ENCODE data around the gene ZNF416.

The ZNF416 gene

GRCh38 chr19:57578487-57579205 is at the start of gene ZNF416:
ZNF416 (minus strand) TSS chr19:57578911; CDS start chr19:57578704, 207 bp downstream.
- peak; percentile 99 for DNase-seq (ENCODE audit: low read depth)
- peak within 1 kb of the TSS; percentile 77 for H3K4me3 ChIP-seq (ENCODE audit: control insufficient read depth, low read depth, low read length)
- peak; percentile 3 for TF ChIP-seq CTCF (conservative IDR thresholded peaks at IDR 0.05; ENCODE audit: control insufficient read depth, insufficient read depth, low read depth, low read length)

GRCh38 chr19:57623091-57623490 is 44.4 kb upstream of the ZNF416 start:
- no peak overlapping the region for H3K4me3 ChIP-seq (ENCODE audit: control insufficient read depth, low read depth, low read length)
- TF ChIP-seq CTCF (conservative IDR thresholded peaks at IDR 0.05; ENCODE audit: control insufficient read depth, insufficient read depth, low read depth, low read length): no peak
- DNase-seq (ENCODE audit: low read depth): no peak

GRCh38 chr19:57620673-57621348 is 42.1 kb upstream of the ZNF416 start:
- no peak overlapping the region for H3K4me3 ChIP-seq (ENCODE audit: control insufficient read depth, low read depth, low read length)
- peak; percentile 34 for DNase-seq (ENCODE audit: low read depth)
- TF ChIP-seq CTCF (conservative IDR thresholded peaks at IDR 0.05; ENCODE audit: control insufficient read depth, insufficient read depth, low read depth, low read length): no peak

- DNase-seq (ENCODE audit: low read depth): no peak
- no peak overlapping the region for H3K4me3 ChIP-seq (ENCODE audit: control insufficient read depth, low read depth, low read length)
- TF ChIP-seq CTCF (conservative IDR thresholded peaks at IDR 0.05; ENCODE audit: control insufficient read depth, insufficient read depth, low read depth, low read length): no peak
Measured at GRCh38 chr19:57615346-57615745, 36.6 kb upstream of the ZNF416 start.

- peak; percentile 88 for DNase-seq (ENCODE audit: low read depth)
- peak within 1 kb of the TSS; percentile 93 for H3K4me3 ChIP-seq (ENCODE audit: control insufficient read depth, low read depth, low read length)
- peak; percentile 5 for TF ChIP-seq CTCF (conservative IDR thresholded peaks at IDR 0.05; ENCODE audit: control insufficient read depth, insufficient read depth, low read depth, low read length)
Measured at GRCh38 chr19:57613941-57614743, 35.4 kb upstream of the ZNF416 start, which contains the start of gene ZNF134. ZNF134 (plus strand) TSS chr19:57614242; CDS start chr19:57619469, 5,227 bp downstream.

- TF ChIP-seq CTCF (conservative IDR thresholded peaks at IDR 0.05; ENCODE audit: control insufficient read depth, insufficient read depth, low read depth, low read length): no peak
Measured at GRCh38 chr19:57611113-57611512, 32.4 kb upstream of the ZNF416 start.

More at GRCh38 chr19:57611113-57611512, 32.4 kb upstream of the ZNF416 start:
- H3K4me3 ChIP-seq (ENCODE audit: control insufficient read depth, low read depth, low read length): no peak overlapping the region
- no peak for DNase-seq (ENCODE audit: low read depth)

All from fibroblast of mammary gland (primary cell).